CD4-positive, alpha-beta T cell (primary cell): ENCODE data around the gene ACYP2. TPM values are rescaled to one million over a fixed set of nuclear protein-coding genes. Genes with fewer than 3 reads are reported as not detected.
A peak's percentile ranks its signal among the peaks of the same experiment; 100 is the strongest.

Experiments used
- ATAC-seq: fragments of 200-7000 bp; cut with Tn5 transposase; one replicate; pipeline ENCODE4 v1.10.0; 2022; ENCODE audit warnings: mild to moderate bottlenecking; ENCODE audit not compliant: poor library complexity
- CTCF ChIA-PET: fragments of 350-600 bp; sonication (Branson Sonifier 250); formaldehyde crosslinking; loops from one replicate; lab custom pipeline; 2021; ENCODE audit warnings: antibody characterized with exemption, inconsistent platforms; lab: Charles Lee
- POLR2A ChIA-PET: fragments of 350-600 bp; sonication (Branson Sonifier 250); formaldehyde crosslinking; loops from one replicate; lab custom pipeline; 2021; ENCODE audit warnings: antibody characterized with exemption, inconsistent platforms; lab: Charles Lee
- DNase-seq, 14 experiments: peaks; one replicate each; pipeline ENCODE4 v3.0.0-alpha.2; 2013 to 2020; ENCODE audit warnings: mixed read lengths in 2 of 14
- H3K27ac ChIP-seq, 2 donors: one replicate each; pipeline versions ENCODE4 v1.5.1 to v1.7.0; 2013; ENCODE audit warnings: low read length in 2 of 2, low read depth in 1 of 2, mild to moderate bottlenecking in 1 of 2
- H3K27me3 ChIP-seq, 2 experiments: 1 replicate in 1 of 2; 2 replicates in 1 of 2; pipeline versions ENCODE4 v1.6.1 to v1.7.0; 2013; ENCODE audit warnings: low read length in 2 of 2, control low read depth in 1 of 2, mild to moderate bottlenecking in 1 of 2, moderate library complexity in 1 of 2; ENCODE audit not compliant: insufficient read depth in 2 of 2, control insufficient read depth in 1 of 2
- H3K36me3 ChIP-seq: one replicate; pipeline ENCODE4 v1.6.1; 2013; ENCODE audit warnings: low read length, control low read depth; ENCODE audit not compliant: insufficient read depth
- H3K4me1 ChIP-seq: one replicate; pipeline ENCODE4 v1.6.1; 2013; ENCODE audit warnings: low read length, control low read depth; ENCODE audit not compliant: insufficient read depth
- H3K4me3 ChIP-seq: one replicate; pipeline ENCODE4 v1.5.1; 2013; ENCODE audit warnings: mild to moderate bottlenecking, low read length, moderate library complexity
- H3K9me3 ChIP-seq, 2 experiments: 1 replicate in 1 of 2; 2 replicates in 1 of 2; pipeline versions ENCODE4 v1.6.1 to v1.7.0; 2013; ENCODE audit warnings: low read length in 2 of 2, mild to moderate bottlenecking in 2 of 2, control low read depth in 1 of 2, moderate library complexity in 1 of 2; ENCODE audit not compliant: control insufficient read depth in 1 of 2, insufficient read depth in 1 of 2
- H3K27ac Mint-ChIP-seq: one replicate; pipeline ENCODE4 v1.8.0; 2020; ENCODE audit warnings: mixed read lengths
- H3K27me3 Mint-ChIP-seq: one replicate; pipeline ENCODE4 v1.8.0; 2021; ENCODE audit warnings: mixed read lengths
- H3K36me3 Mint-ChIP-seq: one replicate; pipeline ENCODE4 v1.8.0; 2021; ENCODE audit warnings: low read depth, mixed read lengths
- H3K4me1 Mint-ChIP-seq: one replicate; pipeline ENCODE4 v1.8.0; 2021; ENCODE audit warnings: low read depth, mixed read lengths
- H3K4me3 Mint-ChIP-seq: one replicate; pipeline ENCODE4 v1.8.0; 2020; ENCODE audit warnings: mild to moderate bottlenecking, mixed read lengths
- H3K9me3 Mint-ChIP-seq: one replicate; pipeline ENCODE4 v1.8.0; 2020; ENCODE audit warnings: mixed read lengths
- CTCF ChIP-seq: fragments of 200-600 bp; IDR thresholded peaks from one replicate; pipeline ENCODE4 v1.8.0; 2022; ENCODE audit warnings: antibody characterized with exemption, mild to moderate bottlenecking
- intact Hi-C, 2 experiments: fragments of 100-400 bp; cut with DNase I in 1 of 2; cut with micrococcal nuclease in 1 of 2; formaldehyde crosslinking; loops; one replicate each; pipeline versions ENCODE4 v1.15.1 to v1.9.0; 2023 to 2025; cut with DNase I, micrococcal nuclease
- total RNA-seq, 174 experiments: library from RNA in 2 of 174; stranded (reverse) in 2 of 174; gene quantifications; one replicate each; pipeline ENCODE4 v1.2.3 and lab custom pipeline; 2021 to 2026

ACYP2 gene
- total RNA-seq, 2 experiments from 2014 or later = 9.3 to 10.9 TPM

- H3K4me1 ChIP-seq = no peaks in the 10 kb centered on the region
- no peak overlapping the region for H3K27ac ChIP-seq
- no peaks in the 10 kb centered on the region for H3K9me3 ChIP-seq
- Mint-ChIP-seq H3K9me3 (no peaks in the 10 kb centered on the region), H3K27me3 (no peaks in the 10 kb centered on the region), H3K27ac (no peak overlapping the region), H3K36me3 (peaks cover 3% of the 10 kb centered on the region), H3K4me1 (no peaks in the 10 kb centered on the region), H3K4me3 (no peak overlapping the region)
- ATAC-seq (no peak), DNase-seq (peak in 2 of 14 experiments; percentile 13 to 53)
- CTCF ChIA-PET = no interaction called here
- TF ChIP-seq CTCF = no peak
- H3K27me3 ChIP-seq = no peaks in the 10 kb centered on the region
- H3K4me3 ChIP-seq = no peak overlapping the region
- POLR2A ChIA-PET = no interaction called here
- intact Hi-C loops = no loop called here
- no peaks in the 10 kb centered on the region for H3K36me3 ChIP-seq
These were observed 41.6 kb upstream of the ACYP2 start for GRCh38 chr2:54073796-54074195.

GRCh38 chr2:54074606-54075341, 40.6 kb upstream of the ACYP2 start:
- Mint-ChIP-seq H3K27ac (no peak overlapping the region), H3K4me3 (no peak overlapping the region), H3K36me3 (peaks cover 3% of the 10 kb centered on the region), H3K27me3 (no peaks in the 10 kb centered on the region), H3K4me1 (no peaks in the 10 kb centered on the region), H3K9me3 (no peaks in the 10 kb centered on the region)
- no peak for ATAC-seq
- ChIA-PET POLR2A (no interaction called here), CTCF (no interaction called here)
- DNase-seq = no peak
- intact Hi-C loops = no loop called here
- no peaks in the 10 kb centered on the region for H3K36me3 ChIP-seq
- no peak overlapping the region for H3K27ac ChIP-seq
- TF ChIP-seq CTCF = no peak
- no peaks in the 10 kb centered on the region for H3K27me3 ChIP-seq
- H3K4me3 ChIP-seq = no peak overlapping the region
- no peaks in the 10 kb centered on the region for H3K9me3 ChIP-seq
- H3K4me1 ChIP-seq = no peaks in the 10 kb centered on the region

DNA sequence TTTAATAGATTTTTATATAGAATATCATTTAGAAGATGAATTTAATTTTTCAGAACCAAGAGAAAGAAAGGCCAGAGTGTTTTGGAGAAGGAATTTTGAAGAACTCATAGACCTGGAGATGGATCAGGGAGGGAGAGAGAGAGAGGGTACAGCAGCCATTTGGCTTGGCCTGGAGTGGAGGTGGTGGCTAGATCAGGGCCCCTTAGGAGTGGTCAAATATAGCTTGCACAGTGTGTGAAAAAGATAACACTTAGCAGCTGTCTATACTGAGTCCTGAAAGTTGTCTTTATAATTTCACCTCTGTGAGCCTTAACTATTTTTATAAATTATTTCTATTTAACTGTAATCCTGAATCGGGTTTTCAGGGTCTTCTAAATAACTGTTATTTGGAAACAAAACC, 38.8 kb upstream of the ACYP2 start:
- Mint-ChIP-seq H3K9me3 (no peaks in the 10 kb centered on the region), H3K27ac (no peak overlapping the region), H3K4me3 (no peak overlapping the region), H3K27me3 (no peaks in the 10 kb centered on the region), H3K4me1 (no peaks in the 10 kb centered on the region), H3K36me3 (no peaks in the 10 kb centered on the region)
- DNase-seq (no peak), ATAC-seq (no peak)
- no peak for TF ChIP-seq CTCF
- H3K4me3 ChIP-seq = no peak overlapping the region
- no peaks in the 10 kb centered on the region for H3K27me3 ChIP-seq
- H3K9me3 ChIP-seq = no peaks in the 10 kb centered on the region
- H3K27ac ChIP-seq = no peak overlapping the region
- CTCF ChIA-PET = no interaction called here
- POLR2A ChIA-PET = no interaction called here
- intact Hi-C loops = no loop called here
- no peaks in the 10 kb centered on the region for H3K36me3 ChIP-seq
- no peaks in the 10 kb centered on the region for H3K4me1 ChIP-seq
